ENCODE data around the gene VIM. TPM values are rescaled to one million over a fixed set of nuclear protein-coding genes. Genes with fewer than 3 reads are reported as not detected.

VIM gene
- total RNA-seq, 5 donors from 2014 or later (not counting 1 experiment from before 2014, with no cell fraction given): 704 to 1,632 (median 1,212) TPM

DNA sequence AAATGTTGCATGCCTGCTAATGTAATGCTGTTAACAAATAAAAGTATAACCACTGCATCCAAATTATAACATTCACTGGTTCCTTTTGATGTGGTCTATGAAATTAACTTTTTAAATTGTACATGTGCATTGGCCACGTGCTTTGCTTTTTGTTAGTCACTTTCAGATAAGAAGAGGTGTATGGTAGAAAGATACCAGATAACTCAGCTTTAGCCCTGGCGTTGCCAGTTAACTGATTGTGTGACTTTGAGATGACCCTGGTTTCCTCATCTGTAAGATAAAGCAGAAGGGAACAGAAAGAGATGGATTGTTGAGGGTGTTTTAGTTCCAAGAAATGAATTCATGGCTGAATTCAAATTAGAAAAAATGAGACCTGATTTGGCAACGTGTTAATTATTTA is 24.6 kb upstream of the VIM start:
- ChIA-PET CTCF (interaction anchor here in 1 of 2 donors (0.8 kb wide), 1 partner anchor 26 kb away, joined by 3 read pairs; no protein-coding TSS in a partner anchor), POLR2A (interaction anchor here in 1 of 2 donors (0.6 kb wide), 1 partner anchor 191 kb away, joined by 3 read pairs; no protein-coding TSS in a partner anchor)
- no peaks in the 10 kb centered on the region for H3K9me3 ChIP-seq
- no peaks in the 10 kb centered on the region for H3K36me3 ChIP-seq (ENCODE audit: control insufficient read depth in 2 of 2, extremely low read depth in 1 of 2, insufficient read depth in 1 of 2, low read length in 1 of 2)
- Mint-ChIP-seq H3K4me1 (peaks cover 39 to 67% (median 57%) of the 10 kb centered on the region in 3 donors), H3K4me3 (no peak overlapping the region), H3K27me3 (no peaks in the 10 kb centered on the region), H3K27ac (no peak overlapping the region), H3K9me3 (no peaks in the 10 kb centered on the region), H3K36me3 (no peaks in the 10 kb centered on the region)
- ATAC-seq (replicated peaks in 1 of 4) (no peak), DNase-seq (no peak)
- 40% methylated on average over 2 of the region's 3 CpGs for WGBS (ENCODE audit: insufficient coverage)
- H3K4me3 ChIP-seq (ENCODE audit: control insufficient read depth in 1 of 2, extremely low read depth in 1 of 2, low read length in 1 of 2): no peak overlapping the region
- H3K27ac ChIP-seq (ENCODE audit: low read length): no peak overlapping the region
- H3K4me1 ChIP-seq (ENCODE audit: control insufficient read depth in 1 of 2, extremely low read depth in 1 of 2, insufficient read depth in 2 of 2, low read length in 2 of 2): peaks cover 24 to 29% of the 10 kb centered on the region in 2 experiments
- H3K27me3 ChIP-seq (replicated peaks in 1 of 2; ENCODE audit: control insufficient read depth in 2 of 2, extremely low read depth in 1 of 2, insufficient read depth in 2 of 2, low read length in 1 of 2): no peaks in the 10 kb centered on the region

DNA sequence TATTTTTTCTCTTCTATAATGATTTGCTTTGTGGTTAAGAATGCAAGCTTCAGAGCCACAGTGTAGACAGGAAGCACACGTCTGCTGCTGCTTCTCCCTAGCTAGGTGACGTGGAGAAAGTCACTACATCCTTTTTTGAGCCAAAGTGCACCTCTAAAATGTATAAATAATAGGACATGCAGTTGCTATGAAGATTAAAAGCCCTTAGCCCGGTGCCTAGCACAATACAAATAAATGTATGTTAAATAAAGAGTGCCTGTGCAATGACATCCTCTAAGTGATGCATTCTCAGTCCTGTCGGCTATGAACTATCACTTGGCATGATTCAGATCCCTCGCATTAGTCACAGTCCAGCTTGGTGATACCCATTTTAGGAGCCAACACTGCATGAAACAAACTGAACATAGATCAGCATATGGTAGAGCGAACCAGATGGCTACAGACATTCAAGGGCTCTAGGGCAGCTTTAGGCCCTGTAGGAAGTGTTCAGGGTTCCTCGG is 21.8 kb upstream of the VIM start:
- peak; percentile 59 to 80 (median 70) for ATAC-seq (replicated peaks in 1 of 4)
- Mint-ChIP-seq H3K4me1 (peaks cover 15 to 51% (median 38%) of the 10 kb centered on the region in 3 donors), H3K27ac (peak overlapping the region; percentile 88 to 92), H3K9me3 (no peaks in the 10 kb centered on the region), H3K36me3 (no peaks in the 10 kb centered on the region), H3K4me3 (peak overlapping the region; percentile 14 to 52 (median 17)), H3K27me3 (no peaks in the 10 kb centered on the region)
- Histone ChIP-seq H3K4me3 (ENCODE audit: control insufficient read depth in 1 of 2, extremely low read depth in 1 of 2, low read length in 1 of 2) (no peak overlapping the region), H3K4me1 (ENCODE audit: control insufficient read depth in 1 of 2, extremely low read depth in 1 of 2, insufficient read depth in 2 of 2, low read length in 2 of 2) (peaks cover 18 to 24% of the 10 kb centered on the region in 2 experiments), H3K27me3 (replicated peaks in 1 of 2; ENCODE audit: control insufficient read depth in 2 of 2, extremely low read depth in 1 of 2, insufficient read depth in 2 of 2, low read length in 1 of 2) (no peaks in the 10 kb centered on the region), H3K27ac (ENCODE audit: low read length) (peak overlapping the region; percentile 91), H3K36me3 (ENCODE audit: control insufficient read depth in 2 of 2, extremely low read depth in 1 of 2, insufficient read depth in 1 of 2, low read length in 1 of 2) (no peaks in the 10 kb centered on the region), H3K9me3 (no peaks in the 10 kb centered on the region)
- 48% methylated on average over 3 of the region's 7 CpGs for WGBS (ENCODE audit: insufficient coverage)
- peak in 32 of 35 experiments; percentile 8 to 78 (median 44) for DNase-seq
- CTCF ChIA-PET: interaction anchor here in 1 of 2 donors (0.5 to 2.5 kb wide), 6 partner anchors 10 to 371 kb away, joined by 3 to 24 read pairs (median 4); partner anchors contain the start of gene VIM
- POLR2A ChIA-PET: interaction anchor here (0.6 to 2.5 kb wide), 11 partner anchors 9 to 1347 kb away, joined by 3 to 44 read pairs (median 3); no protein-coding TSS in a partner anchor

DNA sequence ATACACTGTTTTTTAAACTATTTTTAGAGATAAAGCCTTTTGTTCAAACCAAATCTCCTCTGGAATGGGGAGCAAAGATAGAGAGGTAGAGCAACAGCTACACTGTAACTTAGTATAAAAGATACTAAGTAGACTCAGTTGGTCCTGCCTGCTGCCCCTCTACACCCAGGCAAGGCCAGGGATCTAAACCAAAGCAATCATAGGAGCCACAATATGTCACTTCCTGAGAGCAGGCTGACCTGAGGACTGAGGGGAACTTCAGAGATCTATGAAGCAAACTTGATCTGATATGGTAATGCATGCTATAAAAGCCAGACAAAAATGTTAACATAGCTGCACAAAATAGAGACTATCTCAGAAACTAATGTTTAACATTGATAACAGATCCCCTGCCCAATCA is 19.6 kb upstream of the VIM start:
- DNase-seq (no peak), ATAC-seq (replicated peaks in 1 of 4) (no peak)
- Histone ChIP-seq H3K27me3 (replicated peaks in 1 of 2; ENCODE audit: control insufficient read depth in 2 of 2, extremely low read depth in 1 of 2, insufficient read depth in 2 of 2, low read length in 1 of 2) (no peaks in the 10 kb centered on the region), H3K36me3 (ENCODE audit: control insufficient read depth in 2 of 2, extremely low read depth in 1 of 2, insufficient read depth in 1 of 2, low read length in 1 of 2) (no peaks in the 10 kb centered on the region), H3K4me3 (ENCODE audit: control insufficient read depth in 1 of 2, extremely low read depth in 1 of 2, low read length in 1 of 2) (no peak overlapping the region), H3K27ac (ENCODE audit: low read length) (no peak overlapping the region), H3K9me3 (no peaks in the 10 kb centered on the region), H3K4me1 (ENCODE audit: control insufficient read depth in 1 of 2, extremely low read depth in 1 of 2, insufficient read depth in 2 of 2, low read length in 2 of 2) (peaks cover 17 to 18% of the 10 kb centered on the region in 2 experiments)
- Mint-ChIP-seq H3K27me3 (no peaks in the 10 kb centered on the region), H3K4me3 (no peak overlapping the region), H3K27ac (peak overlapping the region; percentile 46 to 56), H3K4me1 (peaks cover 15 to 43% (median 33%) of the 10 kb centered on the region in 3 donors), H3K36me3 (peaks cover 8% of the 10 kb centered on the region), H3K9me3 (no peaks in the 10 kb centered on the region)
- POLR2A ChIA-PET: no interaction called here
- CTCF ChIA-PET: no interaction called here

DNA sequence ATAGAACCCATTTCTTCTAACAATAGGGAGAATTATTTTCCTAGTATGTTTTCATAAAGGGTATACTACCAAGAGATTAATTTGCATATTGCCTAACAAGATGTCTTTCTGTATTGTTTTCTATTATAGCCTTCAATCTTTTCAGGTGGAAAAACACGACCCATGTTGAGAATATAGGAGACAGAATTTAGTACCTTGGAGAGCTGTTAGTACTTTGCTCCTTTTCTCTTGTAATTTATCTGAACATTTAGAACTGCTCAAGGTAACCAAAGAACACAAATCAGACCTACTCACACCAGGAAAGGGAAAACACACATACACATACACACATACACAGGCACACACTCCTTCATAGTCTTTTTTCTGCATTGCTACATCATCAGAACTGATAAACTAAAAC is 18.7 kb upstream of the VIM start:
- Histone ChIP-seq H3K27ac (ENCODE audit: low read length) (no peak overlapping the region), H3K27me3 (replicated peaks in 1 of 2; ENCODE audit: control insufficient read depth in 2 of 2, extremely low read depth in 1 of 2, insufficient read depth in 2 of 2, low read length in 1 of 2) (no peaks in the 10 kb centered on the region), H3K4me3 (ENCODE audit: control insufficient read depth in 1 of 2, extremely low read depth in 1 of 2, low read length in 1 of 2) (no peak overlapping the region), H3K4me1 (ENCODE audit: control insufficient read depth in 1 of 2, extremely low read depth in 1 of 2, insufficient read depth in 2 of 2, low read length in 2 of 2) (peaks cover 17 to 18% of the 10 kb centered on the region in 2 experiments), H3K9me3 (no peaks in the 10 kb centered on the region), H3K36me3 (ENCODE audit: control insufficient read depth in 2 of 2, extremely low read depth in 1 of 2, insufficient read depth in 1 of 2, low read length in 1 of 2) (peaks cover 0 to under 1% of the 10 kb centered on the region in 2 donors)
- no peak for DNase-seq
- ATAC-seq (replicated peaks in 1 of 4): no peak
- POLR2A ChIA-PET: no interaction called here
- H3K4me3 Mint-ChIP-seq: no peak overlapping the region
- no peaks in the 10 kb centered on the region for H3K9me3 Mint-ChIP-seq
- H3K4me1 Mint-ChIP-seq: peaks cover 15 to 43% (median 31%) of the 10 kb centered on the region in 3 donors
- CTCF ChIA-PET: no interaction called here
- peaks cover 10% of the 10 kb centered on the region for H3K36me3 Mint-ChIP-seq
- no CpG with 5 or more reads among the region's 1 CpG for WGBS (ENCODE audit: insufficient coverage)
- peak overlapping the region in 1 of 2 donors; percentile 69 for H3K27ac Mint-ChIP-seq
- no peaks in the 10 kb centered on the region for H3K27me3 Mint-ChIP-seq

DNA sequence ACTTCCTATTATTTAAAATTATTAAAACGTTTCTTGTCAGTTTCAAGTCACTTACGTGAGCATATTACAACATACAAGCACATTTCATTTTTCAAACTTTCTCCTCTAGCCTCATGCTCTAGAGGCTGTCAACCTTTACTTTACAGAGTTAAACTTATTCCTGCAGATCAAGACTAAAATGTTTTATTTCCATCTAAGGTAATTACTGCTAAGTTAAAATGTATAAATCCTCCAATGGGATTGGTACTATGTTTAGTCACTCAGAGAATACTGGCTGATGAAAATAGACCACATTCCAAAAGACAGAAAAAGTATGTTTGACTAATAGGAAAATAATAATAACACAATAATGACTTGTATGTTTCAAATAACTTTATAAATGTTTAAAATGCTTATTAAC is 18.2 kb upstream of the VIM start:
- H3K27ac Mint-ChIP-seq: no peak overlapping the region
- POLR2A ChIA-PET: no interaction called here

DNA sequence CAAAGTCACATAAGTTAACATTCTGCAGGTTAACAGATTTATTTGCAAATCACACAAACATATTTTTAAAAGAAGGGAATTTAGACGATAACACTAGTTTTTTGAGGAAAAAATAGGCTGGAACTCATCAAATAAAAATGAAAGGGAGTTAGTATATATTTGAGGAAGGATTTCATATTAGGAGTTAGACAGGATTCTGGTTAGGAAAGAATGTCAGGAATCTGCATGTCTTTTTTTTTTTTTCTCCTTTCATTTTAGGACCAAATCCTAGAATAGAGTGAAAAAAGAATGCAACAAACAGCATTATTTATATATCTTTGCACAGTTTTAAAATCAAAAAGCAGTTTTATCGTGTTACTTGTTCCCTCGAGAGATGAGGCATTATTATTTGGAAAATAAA is 17.7 kb upstream of the VIM start:
- H3K4me1 ChIP-seq (ENCODE audit: control insufficient read depth in 1 of 2, extremely low read depth in 1 of 2, insufficient read depth in 2 of 2, low read length in 2 of 2): peaks cover 16 to 18% of the 10 kb centered on the region in 2 experiments
- no CpG with 5 or more reads among the region's 3 CpGs for whole genome bisulfite sequencing (ENCODE audit: insufficient coverage)
- Mint-ChIP-seq H3K27me3 (no peaks in the 10 kb centered on the region), H3K27ac (no peak overlapping the region), H3K36me3 (peaks cover 15% of the 10 kb centered on the region), H3K4me1 (peaks cover 15 to 40% (median 29%) of the 10 kb centered on the region in 3 donors), H3K4me3 (no peak overlapping the region), H3K9me3 (no peaks in the 10 kb centered on the region)
- ChIA-PET POLR2A (interaction anchor here (0.6 to 1.2 kb wide), 2 partner anchors 13 to 386 kb away, joined by 3 to 4 read pairs; no protein-coding TSS in a partner anchor), CTCF (no interaction called here)
- H3K9me3 ChIP-seq: no peaks in the 10 kb centered on the region
- peaks cover 0 to 9% of the 10 kb centered on the region in 2 donors for H3K36me3 ChIP-seq (ENCODE audit: control insufficient read depth in 2 of 2, extremely low read depth in 1 of 2, insufficient read depth in 1 of 2, low read length in 1 of 2)
- H3K27me3 ChIP-seq (replicated peaks in 1 of 2; ENCODE audit: control insufficient read depth in 2 of 2, extremely low read depth in 1 of 2, insufficient read depth in 2 of 2, low read length in 1 of 2): no peaks in the 10 kb centered on the region
- no peak overlapping the region for H3K27ac ChIP-seq (ENCODE audit: low read length)
- DNase-seq: no peak
- H3K4me3 ChIP-seq (ENCODE audit: control insufficient read depth in 1 of 2, extremely low read depth in 1 of 2, low read length in 1 of 2): no peak overlapping the region
- no peak for ATAC-seq (replicated peaks in 1 of 4)

More for the DNA sequence above, 18.2 kb upstream of the VIM start:
- Histone ChIP-seq H3K9me3 (no peaks in the 10 kb centered on the region), H3K27me3 (replicated peaks in 1 of 2; ENCODE audit: control insufficient read depth in 2 of 2, extremely low read depth in 1 of 2, insufficient read depth in 2 of 2, low read length in 1 of 2) (no peaks in the 10 kb centered on the region), H3K4me3 (ENCODE audit: control insufficient read depth in 1 of 2, extremely low read depth in 1 of 2, low read length in 1 of 2) (no peak overlapping the region), H3K36me3 (ENCODE audit: control insufficient read depth in 2 of 2, extremely low read depth in 1 of 2, insufficient read depth in 1 of 2, low read length in 1 of 2) (peaks cover 0 to 6% of the 10 kb centered on the region in 2 donors), H3K4me1 (ENCODE audit: control insufficient read depth in 1 of 2, extremely low read depth in 1 of 2, insufficient read depth in 2 of 2, low read length in 2 of 2) (peaks cover 17 to 18% of the 10 kb centered on the region in 2 experiments), H3K27ac (ENCODE audit: low read length) (no peak overlapping the region)
- DNase-seq: no peak
- no peak overlapping the region for H3K4me3 Mint-ChIP-seq
- CTCF ChIA-PET: no interaction called here
- H3K27me3 Mint-ChIP-seq: no peaks in the 10 kb centered on the region
- peaks cover 15 to 42% (median 31%) of the 10 kb centered on the region in 3 donors for H3K4me1 Mint-ChIP-seq
- H3K36me3 Mint-ChIP-seq: peaks cover 13% of the 10 kb centered on the region
- WGBS (ENCODE audit: insufficient coverage): 100% methylated on average over 1 of the region's 2 CpGs
- H3K9me3 Mint-ChIP-seq: no peaks in the 10 kb centered on the region
- no peak for ATAC-seq (replicated peaks in 1 of 4)

Data from T-cell (primary cell).